Spinal cord (tissue), 10 donors: Measurements from ENCODE around the gene DRAP1. TPM values are rescaled to one million over a fixed set of nuclear protein-coding genes. Genes with fewer than 3 reads are reported as not detected.
"Not testable (repeated sequence)": the region's sequence is repeated elsewhere in the genome, so short reads cannot be mapped to it uniquely, and the experiment has no call there.

Source experiments
- DNase-seq, 6 donors: peaks; one replicate each; pipeline versions ENCODE4 v3.0.0 to v3.0.0-alpha.2; 2013 to 2015; ENCODE audit warnings: low spot score in 6 of 6, low read depth in 4 of 6
- H3K27ac ChIP-seq: one replicate; pipeline ENCODE4 v1.5.1; 2013; ENCODE audit warnings: low read depth, low read length, control low read depth
- H3K27me3 ChIP-seq: one replicate; pipeline ENCODE4 v1.6.1; 2013; ENCODE audit warnings: low read length; ENCODE audit not compliant: control insufficient read depth, insufficient read depth
- H3K36me3 ChIP-seq: one replicate; pipeline ENCODE4 v1.6.1; 2013; ENCODE audit warnings: low read length; ENCODE audit not compliant: control insufficient read depth, insufficient read depth
- H3K4me1 ChIP-seq: one replicate; pipeline ENCODE4 v1.6.1; 2013; ENCODE audit warnings: low read length; ENCODE audit not compliant: control insufficient read depth, insufficient read depth
- H3K4me3 ChIP-seq: one replicate; pipeline ENCODE4 v1.5.1; 2013; ENCODE audit warnings: low read depth, low read length, control low read depth
- H3K9me3 ChIP-seq: one replicate; pipeline ENCODE4 v1.6.1; 2013; ENCODE audit warnings: low read length; ENCODE audit not compliant: control insufficient read depth, insufficient read depth
- WGBS: methylation state at CpG from one replicate; pipeline ENCODE4 v1.1.5; 2013; ENCODE audit warnings: missing lambda C conversion rate; ENCODE audit not compliant: insufficient coverage; 5-methylcytosine and 5-hydroxymethylcytosine counted together
- polyA plus RNA-seq, 2 donors: library from polyadenylated mRNA; unstranded; fragments of 120-200 nt; gene quantifications; one replicate each; pipeline ENCODE4 v1.2.1, GENCODE V29; 2013; ENCODE audit not compliant: insufficient read length in 2 of 2
- total RNA-seq, 2 donors: library from RNA; depleted of rRNA in 1 of 2; stranded (reverse); fragments of 120-200 nt in 1 of 2; fragments of >200 nt in 1 of 2; gene quantifications; one replicate each; pipeline versions ENCODE4 v1.2.3 to v1.2.4, GENCODE V29; 2013 to 2014
- donor health status: healthy.

The DRAP1 gene
- total and polyA plus RNA-seq, 4 donors: 46.4 to 183 (median 152) TPM

DNA sequence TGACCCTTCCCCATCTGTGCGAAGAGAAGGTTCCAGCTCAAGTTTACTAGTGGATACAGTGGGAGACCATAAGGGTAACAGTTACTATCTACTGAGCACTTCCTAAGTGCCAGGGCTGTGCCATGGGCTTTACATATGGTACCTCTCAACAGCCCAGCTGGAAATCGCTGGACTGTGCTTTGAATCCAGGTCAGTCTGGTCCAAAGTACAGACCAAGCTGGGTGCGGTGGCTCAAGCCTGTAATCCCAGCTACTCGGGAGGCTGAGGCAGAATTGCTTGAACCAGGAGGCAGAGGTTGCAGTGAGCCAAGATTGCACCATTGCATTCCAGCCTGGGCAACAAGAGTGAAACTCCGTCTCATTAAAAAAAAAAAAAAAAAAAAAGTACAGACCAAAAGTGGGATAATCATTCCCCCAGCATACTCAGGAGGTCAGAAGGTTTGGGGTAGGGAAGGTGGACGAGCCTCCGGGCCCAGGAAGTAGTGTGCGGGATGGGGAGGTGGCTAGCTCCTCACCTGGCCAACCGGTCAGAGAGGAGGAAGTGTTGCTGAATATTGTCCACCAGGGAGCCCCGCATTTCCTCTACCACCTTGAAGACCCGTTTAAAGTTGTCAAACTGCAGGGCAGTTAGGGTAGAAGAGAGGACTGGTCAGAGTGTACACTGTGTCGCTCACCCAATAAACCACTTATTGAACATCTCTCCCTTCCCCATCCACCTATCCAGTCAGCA lies 33.3 kb upstream of the DRAP1 start:
- H3K27me3 ChIP-seq: no peaks in the 10 kb centered on the region
- peaks cover 41% of the 10 kb centered on the region for H3K4me1 ChIP-seq
- H3K4me3 ChIP-seq: no peak overlapping the region
- H3K36me3 ChIP-seq: peaks cover 63% of the 10 kb centered on the region
- WGBS: 100% methylated on average over 3 of the region's 12 CpGs
- no peaks in the 10 kb centered on the region for H3K9me3 ChIP-seq
- H3K27ac ChIP-seq: no peak overlapping the region
- DNase-seq: no peak

DNA sequence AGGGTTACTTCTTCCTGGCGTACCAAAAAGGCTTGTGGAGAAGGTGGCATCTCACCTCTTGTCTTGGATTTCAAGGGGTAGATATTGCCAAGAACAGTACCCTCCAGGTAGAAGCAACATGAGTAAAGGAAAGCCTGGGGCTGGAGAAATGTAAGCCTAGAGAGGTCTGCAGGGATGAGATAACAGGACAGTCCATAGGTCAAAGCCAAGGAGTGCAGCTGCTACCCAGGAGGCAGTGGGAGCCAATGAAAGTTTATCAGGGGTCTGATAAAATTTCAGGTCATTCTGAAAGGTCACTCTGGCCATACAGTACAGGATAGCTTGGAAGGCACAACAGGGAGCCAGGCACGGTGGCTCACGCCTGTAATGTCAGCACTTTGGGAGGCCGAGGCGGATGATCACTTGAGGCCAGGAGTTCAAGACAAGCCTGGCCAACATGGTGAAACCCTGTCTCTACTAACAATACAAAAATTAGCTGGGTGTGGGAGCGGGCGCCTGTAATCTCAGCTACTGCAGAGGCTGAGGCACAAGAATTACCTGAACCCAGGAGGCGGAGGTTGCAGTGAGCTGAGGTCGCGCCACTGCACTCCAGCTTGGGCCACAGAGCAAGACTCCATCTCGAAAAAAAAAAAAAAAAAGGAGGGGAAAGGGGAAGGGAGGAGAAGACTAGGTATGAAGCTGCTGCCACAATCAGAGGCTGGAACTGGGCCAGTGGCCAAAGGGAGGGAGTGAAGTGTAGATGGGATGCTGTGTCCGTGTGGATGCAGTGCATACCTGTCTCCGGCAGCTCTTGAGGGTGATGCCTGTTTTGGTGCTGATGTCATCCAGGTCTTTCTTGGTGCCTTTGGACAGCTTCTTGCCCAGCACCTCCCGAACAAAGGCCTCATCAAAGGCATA lies 32.2 kb upstream of the DRAP1 start:
- H3K27me3 ChIP-seq: no peaks in the 10 kb centered on the region
- peaks cover 54% of the 10 kb centered on the region for H3K36me3 ChIP-seq
- no peak for DNase-seq
- peaks cover 52% of the 10 kb centered on the region for H3K4me1 ChIP-seq
- no peak overlapping the region for H3K27ac ChIP-seq
- H3K9me3 ChIP-seq: no peaks in the 10 kb centered on the region
- WGBS: 83% methylated on average over 13 of the region's 14 CpGs
- peak overlapping the region; percentile 95 for H3K4me3 ChIP-seq

DNA sequence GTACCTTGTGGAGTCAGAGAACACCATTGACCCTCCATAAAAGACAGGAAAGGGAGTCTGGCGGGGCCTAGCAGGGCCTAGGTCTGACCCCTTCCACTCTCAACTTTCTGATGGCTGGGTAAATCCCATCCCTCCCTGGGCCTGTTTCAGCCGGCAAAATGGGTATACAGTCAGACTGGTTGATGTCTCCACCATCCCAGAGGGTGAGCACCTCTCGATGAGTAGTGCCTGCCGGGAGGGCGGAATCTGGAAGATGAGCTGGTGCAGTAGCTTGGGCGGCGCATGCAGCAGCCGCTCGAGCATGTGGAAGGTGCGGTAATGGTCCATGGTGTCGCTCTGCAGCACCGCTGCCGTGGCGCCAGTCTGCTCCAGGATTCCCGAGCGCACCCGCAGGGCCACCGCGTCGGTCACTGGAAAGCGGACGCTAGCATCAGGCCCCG lies 31.5 kb upstream of the DRAP1 start:
- no peaks in the 10 kb centered on the region for H3K27me3 ChIP-seq
- under 1% methylated on average over 22 of the region's 23 CpGs for WGBS
- H3K9me3 ChIP-seq: no peaks in the 10 kb centered on the region
- peak overlapping the region; percentile 95 for H3K4me3 ChIP-seq
- H3K36me3 ChIP-seq: peaks cover 48% of the 10 kb centered on the region
- H3K4me1 ChIP-seq: peaks cover 59% of the 10 kb centered on the region
- no peak for DNase-seq
- H3K27ac ChIP-seq: peak overlapping the region; percentile 95

DNA sequence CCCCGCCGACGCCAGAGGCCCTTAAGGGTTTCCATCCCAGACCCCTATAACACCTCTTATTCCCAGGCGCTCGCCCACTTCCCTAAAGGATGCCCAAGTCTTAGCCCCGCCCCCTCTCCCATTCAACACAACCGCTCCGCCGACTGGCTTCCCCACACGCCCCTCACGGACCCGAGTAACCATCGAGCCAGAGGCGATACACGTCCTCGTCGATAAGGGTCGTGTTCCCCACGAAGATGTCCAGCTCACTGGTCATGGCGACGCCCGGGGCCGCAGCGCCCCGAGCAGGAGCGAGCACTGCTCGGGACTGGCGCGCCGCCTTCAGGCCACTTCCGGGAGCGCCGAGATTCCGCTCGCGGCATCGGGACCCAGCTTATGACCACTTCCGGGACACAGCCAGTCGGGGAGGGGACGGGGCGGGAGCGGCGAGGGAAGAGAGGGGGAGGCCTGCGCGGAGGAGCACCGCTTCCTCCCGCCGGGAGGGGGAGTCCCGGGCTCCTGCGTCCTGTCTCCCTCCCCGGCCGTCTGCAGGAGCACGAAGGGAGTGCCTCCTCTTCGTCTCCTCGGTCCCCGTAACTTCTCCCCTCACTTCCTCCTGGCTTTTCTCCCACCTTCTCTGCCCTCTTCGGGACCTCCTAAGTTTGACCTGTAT lies 30.9 kb upstream of the DRAP1 start, which contains the start of gene FIBP:
FIBP (minus strand) TSS at position 309 of the 652 bp plus-strand sequence; CDS start at position 256, 53 bp downstream.
- H3K4me3 ChIP-seq: peak within 1 kb of the TSS; percentile 95
- DNase-seq: peak; percentile 91 to 98 (median 93)
- H3K27ac ChIP-seq: peak within 1 kb of the TSS; percentile 95
- H3K36me3 ChIP-seq: peaks cover 42% of the 10 kb centered on the region
- WGBS: under 1% methylated on average over 57 of the region's 57 CpGs
- H3K4me1 ChIP-seq: peaks cover 64% of the 10 kb centered on the region
- H3K9me3 ChIP-seq: no peaks in the 10 kb centered on the region
- H3K27me3 ChIP-seq: no peaks in the 10 kb centered on the region

DNA sequence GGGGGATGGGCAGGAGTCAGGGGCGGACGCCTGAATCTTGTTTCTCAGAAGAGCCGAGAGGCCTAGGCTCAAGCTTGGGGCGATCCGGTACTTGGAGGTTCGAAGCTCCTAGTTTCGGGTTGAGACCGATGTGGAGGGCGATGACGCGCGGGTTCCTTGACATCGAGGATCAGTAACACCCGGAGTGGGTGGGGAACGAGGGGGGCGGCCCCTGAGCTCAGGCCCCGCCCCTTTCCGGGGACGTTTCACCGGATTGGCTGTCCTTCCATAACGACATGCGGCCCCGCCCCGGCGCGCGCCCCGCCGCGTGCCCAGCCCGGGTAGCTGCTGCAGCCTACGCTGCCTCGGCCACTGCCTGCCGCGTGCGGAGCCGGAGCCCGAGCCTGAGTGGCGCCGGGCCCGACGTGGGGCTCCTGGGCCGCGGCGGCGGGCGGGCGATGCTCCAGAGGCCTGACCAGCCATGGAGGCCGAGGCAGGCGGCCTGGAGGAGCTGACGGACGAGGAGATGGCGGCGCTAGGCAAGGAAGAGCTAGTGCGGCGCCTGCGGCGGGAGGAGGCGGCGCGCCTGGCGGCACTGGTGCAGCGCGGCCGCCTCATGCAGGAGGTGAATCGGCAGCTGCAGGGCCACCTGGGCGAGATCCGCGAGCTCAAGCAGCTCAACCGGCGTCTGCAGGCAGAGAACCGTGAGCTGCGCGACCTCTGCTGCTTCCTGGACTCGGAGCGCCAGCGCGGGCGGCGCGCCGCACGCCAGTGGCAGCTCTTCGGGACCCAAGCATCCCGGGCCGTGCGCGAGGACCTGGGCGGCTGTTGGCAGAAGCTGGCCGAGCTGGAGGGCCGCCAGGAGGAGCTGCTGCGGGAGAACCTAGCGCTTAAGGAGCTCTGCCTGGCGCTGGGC lies 28.7 kb upstream of the DRAP1 start, which contains the start of gene CCDC85B:
CCDC85B (plus strand) TSS at position 350 of the 895 bp plus-strand sequence; CDS start at position 461, 111 bp downstream.
- peak within 1 kb of the TSS; percentile 95 for H3K27ac ChIP-seq
- under 1% methylated on average over 94 of the region's 94 CpGs for WGBS
- H3K9me3 ChIP-seq: no peaks in the 10 kb centered on the region
- DNase-seq: peak; percentile 81 to 99 (median 94)
- H3K4me3 ChIP-seq: peak within 1 kb of the TSS; percentile 60
- peaks cover 1% of the 10 kb centered on the region for H3K27me3 ChIP-seq
- peaks cover 62% of the 10 kb centered on the region for H3K4me1 ChIP-seq
- H3K36me3 ChIP-seq: peaks cover 19% of the 10 kb centered on the region

DNA sequence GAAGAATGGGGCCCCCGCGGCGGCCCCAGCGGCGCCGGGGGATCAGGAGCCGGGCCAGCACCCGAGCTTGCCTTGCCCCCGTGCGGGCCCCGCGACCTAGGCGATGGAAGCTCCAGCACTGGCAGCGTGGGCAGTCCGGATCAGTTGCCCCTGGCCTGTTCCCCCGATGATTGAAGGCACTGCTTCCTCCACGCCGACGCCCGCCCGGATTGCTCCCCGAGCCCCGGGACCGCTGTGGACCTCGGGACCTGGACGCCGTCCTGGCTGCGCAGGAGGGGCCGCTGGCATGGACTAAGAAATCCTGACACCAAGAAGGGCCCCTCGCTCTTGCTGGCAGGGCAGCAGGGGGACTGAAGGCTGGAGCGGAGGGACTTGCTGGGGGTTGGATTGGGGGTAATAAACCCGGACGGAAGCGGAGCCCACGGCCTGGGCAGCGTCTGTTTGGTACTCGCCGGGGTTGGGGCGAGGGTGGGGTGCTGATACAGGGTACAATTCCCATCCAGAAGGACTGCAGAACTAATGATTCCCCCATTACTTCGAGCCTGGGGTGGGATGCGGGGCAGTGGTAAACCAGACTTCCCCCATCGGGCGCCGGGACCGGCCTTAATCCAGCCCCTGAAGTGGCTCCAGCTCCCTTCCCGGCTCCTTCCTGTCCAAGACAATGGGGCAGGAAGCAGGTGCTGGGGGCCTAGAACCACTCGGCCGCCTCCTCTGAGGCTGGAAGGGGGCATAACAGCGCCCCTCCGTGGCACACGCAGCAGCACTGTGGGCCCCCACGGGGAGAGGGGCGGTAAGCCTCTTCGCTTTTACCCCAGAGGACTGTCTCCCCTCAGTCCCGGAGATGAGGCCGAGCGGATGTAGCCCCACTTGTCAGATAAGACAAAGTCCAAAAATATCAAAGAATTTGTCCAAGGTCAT lies 27.7 kb upstream of the DRAP1 start:
- DNase-seq: peak in 1 of 6 donors; percentile 36
- peaks cover 5% of the 10 kb centered on the region for H3K27me3 ChIP-seq
- peaks cover 12% of the 10 kb centered on the region for H3K36me3 ChIP-seq
- WGBS: 3% methylated on average over 53 of the region's 57 CpGs
- peaks cover 62% of the 10 kb centered on the region for H3K4me1 ChIP-seq
- no peaks in the 10 kb centered on the region for H3K9me3 ChIP-seq
- H3K27ac ChIP-seq: peak overlapping the region; percentile 69
- peak overlapping the region; percentile 60 for H3K4me3 ChIP-seq

DNA sequence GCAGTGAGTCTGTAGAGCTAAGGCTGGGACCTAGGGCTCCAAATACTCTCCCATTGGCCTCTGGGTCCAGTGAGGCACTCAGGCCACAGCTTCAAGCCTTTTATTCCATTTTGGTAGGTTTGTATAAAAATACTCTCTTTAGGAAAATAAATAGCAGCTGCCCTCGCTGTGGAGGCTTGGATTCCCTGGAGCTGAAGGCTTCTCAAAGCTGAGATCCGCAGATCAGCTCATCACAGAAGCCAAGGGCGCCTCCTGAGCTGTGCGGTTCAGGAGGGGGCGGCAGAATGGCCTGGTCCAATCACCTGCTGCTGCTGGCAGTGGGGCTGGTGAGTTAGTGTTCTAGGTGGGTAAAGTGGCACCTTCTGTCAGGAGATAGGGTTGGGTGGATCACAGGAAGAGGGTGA lies 27.1 kb upstream of the DRAP1 start:
- H3K4me1 ChIP-seq: peaks cover 58% of the 10 kb centered on the region
- H3K27me3 ChIP-seq: peaks cover 12% of the 10 kb centered on the region
- H3K36me3 ChIP-seq, DNase-seq, H3K9me3 ChIP-seq: not testable (repeated sequence)
- 55% methylated on average over 5 of the region's 5 CpGs for WGBS
- peak overlapping the region; percentile 69 for H3K27ac ChIP-seq
- peak overlapping the region; percentile 60 for H3K4me3 ChIP-seq

DNA sequence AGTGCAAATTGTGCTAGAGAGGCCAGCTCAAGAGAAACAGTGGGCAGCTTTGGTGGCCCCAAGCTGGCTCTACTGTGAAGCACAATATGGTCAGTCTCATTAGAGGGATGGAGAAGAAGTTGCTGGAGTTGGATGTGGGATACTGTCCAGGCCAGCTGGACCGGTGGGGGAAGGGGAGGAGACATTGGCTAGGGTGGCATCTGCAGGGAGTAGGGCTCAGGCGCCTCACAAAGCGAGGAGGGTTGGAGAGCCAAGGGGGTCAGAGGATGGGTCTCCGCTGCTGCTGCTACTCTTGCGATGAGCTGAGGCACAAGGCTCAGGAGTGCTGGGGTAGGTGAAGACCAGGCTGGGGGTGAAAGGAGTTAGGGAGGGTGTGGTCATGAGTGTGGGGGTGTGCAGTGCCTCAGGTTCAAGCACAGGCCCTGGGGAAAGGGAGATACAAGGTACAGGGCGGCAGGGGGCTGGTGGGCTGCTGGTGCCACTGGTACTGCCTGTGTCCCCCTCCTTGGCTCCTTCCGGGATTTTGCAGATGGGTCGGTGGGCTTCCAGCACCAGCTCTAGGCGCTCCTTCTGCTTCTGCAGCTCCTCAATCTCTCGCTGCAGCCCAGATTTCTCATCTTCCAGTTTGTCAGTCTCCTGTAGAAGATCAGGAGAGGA lies 26.4 kb upstream of the DRAP1 start:
- Histone ChIP-seq H3K27ac (peak overlapping the region; percentile 69), H3K27me3 (peaks cover 18% of the 10 kb centered on the region), H3K4me1 (peaks cover 51% of the 10 kb centered on the region), H3K36me3 (peaks cover 2% of the 10 kb centered on the region), H3K9me3 (no peaks in the 10 kb centered on the region), H3K4me3 (no peak overlapping the region)
- DNase-seq: no peak
- WGBS: 77% methylated on average over 6 of the region's 10 CpGs
